Skin of body (tissue), 2 donors: Measurements from ENCODE around the gene PC. TPM values are rescaled to one million over a fixed set of nuclear protein-coding genes. Genes with fewer than 3 reads are reported as not detected.

Experiments
- DNase-seq: peaks from one replicate; lab custom pipeline; 2025; lab: John Stamatoyannopoulos, UW
- total RNA-seq: library from RNA; depleted of rRNA; stranded (reverse); fragments of >200 nt; gene quantifications from one replicate; pipeline ENCODE4 v1.2.3, GENCODE V29; 2014

PC gene
- total RNA-seq, 1 donor from 2014 or later: 33.1 TPM

GRCh38 chr11:66867425-66868040, 90.7 kb downstream of the PC start:
- no peak for DNase-seq

- DNase-seq: no peak
Observed at GRCh38 chr11:66866511-66866986, 91.6 kb downstream of the PC start.

GRCh38 chr11:66866007-66866406, 92.2 kb downstream of the PC start:
- no peak for DNase-seq

- no peak for DNase-seq
Observed at GRCh38 chr11:66864924-66865697, 93.1 kb downstream of the PC start.

- DNase-seq: no peak
Observed at GRCh38 chr11:66864172-66864901, 93.8 kb downstream of the PC start.

GRCh38 chr11:66863428-66864125, 94.6 kb downstream of the PC start:
- no peak for DNase-seq

GRCh38 chr11:66862559-66863037, 95.6 kb downstream of the PC start:
- no peak for DNase-seq

- DNase-seq: no peak
Observed at GRCh38 chr11:66861774-66862558, 96.2 kb downstream of the PC start.

- no peak for DNase-seq
Observed at GRCh38 chr11:66861038-66861773, 97.0 kb downstream of the PC start.

- DNase-seq: no peak
Observed at GRCh38 chr11:66860449-66860831, 97.7 kb downstream of the PC start.

GRCh38 chr11:66859686-66860448, 98.3 kb downstream of the PC start:
- DNase-seq: no peak

GRCh38 chr11:66858939-66859685, 99.1 kb downstream of the PC start:
- no peak for DNase-seq

GRCh38 chr11:66858186-66858938, 99.8 kb downstream of the PC start:
- DNase-seq: no peak

GRCh38 chr11:66857927-66858185, 100.3 kb downstream of the PC start:
- DNase-seq: no peak

GRCh38 chr11:66857234-66857926, 100.8 kb downstream of the PC start:
- no peak for DNase-seq

- DNase-seq: no peak
Observed at GRCh38 chr11:66856496-66857233, 101.5 kb downstream of the PC start, which contains the start of gene LRFN4. LRFN4 (plus strand) TSS chr11:66857064; CDS start chr11:66857745, 681 bp downstream.
